WTC11 (cell line): ENCODE results near the gene USP47.

ENCODE experiments used
- ATF3 ChIP-seq: sonication (generic); formaldehyde crosslinking; conservative IDR thresholded peaks from 2 replicates; pipeline ENCODE4 v1.8.1; 2022; ENCODE audit warnings: mild to moderate bottlenecking, missing genetic modification reagents
- CREB1 ChIP-seq: sonication (generic); formaldehyde crosslinking; IDR thresholded peaks from 2 replicates; pipeline ENCODE4 v1.8.0; 2023; ENCODE audit warnings: mild to moderate bottlenecking, missing genetic modification reagents
- CREM ChIP-seq: sonication (generic); formaldehyde crosslinking; IDR thresholded peaks from 2 replicates; pipeline ENCODE4 v1.8.1; 2022; ENCODE audit warnings: mild to moderate bottlenecking, missing genetic modification reagents, moderate library complexity
- CTCF ChIP-seq: fragments of 200-600 bp; IDR thresholded peaks from 2 replicates; pipeline ENCODE4 v1.8.0; 2022; ENCODE audit warnings: antibody characterized with exemption
- EMX1 ChIP-seq: fragments of 250-450 bp; sonication (Bioruptor Pico); IDR thresholded peaks from 2 replicates; pipeline ENCODE4 v1.8.0; 2021; ENCODE audit warnings: mild to moderate bottlenecking
- FOXK1 ChIP-seq: sonication (generic); formaldehyde crosslinking; IDR thresholded peaks from 2 replicates; pipeline ENCODE4 v1.8.0; 2022; ENCODE audit warnings: mild to moderate bottlenecking, moderate library complexity, missing genetic modification reagents
- IRF2 ChIP-seq: sonication (generic); formaldehyde crosslinking; IDR thresholded peaks from 2 replicates; pipeline ENCODE4 v1.8.0; 2022; ENCODE audit warnings: low read depth, missing genetic modification reagents, borderline replicate concordance
- KAT7 ChIP-seq: sonication (generic); formaldehyde crosslinking; IDR thresholded peaks from 2 replicates; pipeline ENCODE4 v1.8.1; 2023; ENCODE audit warnings: missing genetic modification reagents, mild to moderate bottlenecking, borderline replicate concordance
- MAX ChIP-seq: sonication (generic); formaldehyde crosslinking; IDR thresholded peaks from 2 replicates; pipeline ENCODE4 v1.8.0; 2022; ENCODE audit warnings: mild to moderate bottlenecking, missing genetic modification reagents
- MYBL2 ChIP-seq: sonication (generic); formaldehyde crosslinking; IDR thresholded peaks from 2 replicates; pipeline ENCODE4 v1.8.1; 2023; ENCODE audit warnings: mild to moderate bottlenecking, moderate library complexity, missing genetic modification reagents
- NFE2L1 ChIP-seq: sonication (generic); formaldehyde crosslinking; IDR thresholded peaks from 2 replicates; pipeline ENCODE4 v1.8.1; 2023; ENCODE audit warnings: missing genetic modification reagents
- RELA ChIP-seq: sonication (generic); formaldehyde crosslinking; IDR thresholded peaks from 2 replicates; pipeline ENCODE4 v1.8.1; 2022; ENCODE audit warnings: missing genetic modification reagents, mild to moderate bottlenecking, borderline replicate concordance
- TF ChIP-seq, protein P1 (sequence below): sonication (generic); formaldehyde crosslinking; IDR thresholded peaks from 2 replicates; pipeline ENCODE4 v1.8.1; 2022; ENCODE audit warnings: low read depth, missing genetic modification reagents, borderline replicate concordance
- TF ChIP-seq, protein P2 (sequence below): sonication (generic); formaldehyde crosslinking; IDR thresholded peaks from 2 replicates; pipeline ENCODE4 v1.8.0; 2022; ENCODE audit warnings: mild to moderate bottlenecking, missing genetic modification reagents

DNA sequence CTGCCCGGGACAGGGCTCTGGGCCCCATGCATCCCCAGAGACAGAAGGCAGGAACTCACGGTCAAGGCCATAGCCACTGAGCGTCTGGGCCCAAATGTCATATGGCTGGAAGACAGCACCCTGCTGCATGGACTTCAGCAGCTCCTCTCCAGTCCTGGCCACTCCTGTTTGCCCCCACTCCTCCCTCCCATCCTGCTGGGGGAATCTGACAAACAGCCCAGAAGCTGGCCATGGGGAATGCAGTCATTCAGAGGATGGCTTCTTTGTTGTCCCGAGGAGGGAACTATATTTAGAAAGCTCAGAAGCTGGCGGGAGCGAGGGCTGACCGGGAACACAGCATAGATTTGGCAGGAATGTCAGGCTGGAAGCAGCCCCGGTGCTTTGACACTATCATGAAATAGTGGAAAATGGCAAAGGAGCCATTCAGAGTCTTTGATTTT, 131.6 kb downstream of the USP47 start:
- TF ChIP-seq MAX (CRISPR knock-in tag) (no peak), CTCF (no peak), EMX1 (CRISPR knock-in tag) (no peak), CREB1 (CRISPR knock-in tag) (no peak), IRF2 (CRISPR knock-in tag) (no peak), FOXK1 (CRISPR knock-in tag) (no peak), CREM (CRISPR knock-in tag) (no peak), MYBL2 (CRISPR knock-in tag) (no peak), KAT7 (no peak), RELA (CRISPR knock-in tag) (no peak), NFE2L1 (CRISPR knock-in tag) (no peak), ATF3 (CRISPR knock-in tag) (no peak)
- TF ChIP-seq, protein P1, sequence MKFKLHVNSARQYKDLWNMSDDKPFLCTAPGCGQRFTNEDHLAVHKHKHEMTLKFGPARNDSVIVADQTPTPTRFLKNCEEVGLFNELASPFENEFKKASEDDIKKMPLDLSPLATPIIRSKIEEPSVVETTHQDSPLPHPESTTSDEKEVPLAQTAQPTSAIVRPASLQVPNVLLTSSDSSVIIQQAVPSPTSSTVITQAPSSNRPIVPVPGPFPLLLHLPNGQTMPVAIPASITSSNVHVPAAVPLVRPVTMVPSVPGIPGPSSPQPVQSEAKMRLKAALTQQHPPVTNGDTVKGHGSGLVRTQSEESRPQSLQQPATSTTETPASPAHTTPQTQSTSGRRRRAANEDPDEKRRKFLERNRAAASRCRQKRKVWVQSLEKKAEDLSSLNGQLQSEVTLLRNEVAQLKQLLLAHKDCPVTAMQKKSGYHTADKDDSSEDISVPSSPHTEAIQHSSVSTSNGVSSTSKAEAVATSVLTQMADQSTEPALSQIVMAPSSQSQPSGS (CRISPR knock-in tag) = no peak
- TF ChIP-seq, protein P2, sequence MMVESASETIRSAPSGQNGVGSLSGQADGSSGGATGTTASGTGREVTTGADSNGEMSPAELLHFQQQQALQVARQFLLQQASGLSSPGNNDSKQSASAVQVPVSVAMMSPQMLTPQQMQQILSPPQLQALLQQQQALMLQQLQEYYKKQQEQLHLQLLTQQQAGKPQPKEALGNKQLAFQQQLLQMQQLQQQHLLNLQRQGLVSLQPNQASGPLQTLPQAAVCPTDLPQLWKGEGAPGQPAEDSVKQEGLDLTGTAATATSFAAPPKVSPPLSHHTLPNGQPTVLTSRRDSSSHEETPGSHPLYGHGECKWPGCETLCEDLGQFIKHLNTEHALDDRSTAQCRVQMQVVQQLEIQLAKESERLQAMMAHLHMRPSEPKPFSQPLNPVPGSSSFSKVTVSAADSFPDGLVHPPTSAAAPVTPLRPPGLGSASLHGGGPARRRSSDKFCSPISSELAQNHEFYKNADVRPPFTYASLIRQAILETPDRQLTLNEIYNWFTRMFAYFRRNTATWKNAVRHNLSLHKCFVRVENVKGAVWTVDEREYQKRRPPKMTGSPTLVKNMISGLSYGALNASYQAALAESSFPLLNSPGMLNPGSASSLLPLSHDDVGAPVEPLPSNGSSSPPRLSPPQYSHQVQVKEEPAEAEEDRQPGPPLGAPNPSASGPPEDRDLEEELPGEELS (CRISPR knock-in tag) = no peak
